HL-60/S4 (cell line): Measurements from ENCODE around the gene HAP1.
"Not testable (repeated sequence)": the region's sequence is repeated elsewhere in the genome, so short reads cannot be mapped to it uniquely, and the experiment has no call there.

Experiments
- in situ Hi-C: fragments of 300-500 bp; cut with MboI; formaldehyde crosslinking; loops from 2 replicates; pipeline ENCODE4 v1.14.3; 2022; ENCODE audit warnings: low sequenced_read_pairs

The HAP1 gene

GRCh38 chr17:41730479-41730878 is 4.0 kb downstream of the HAP1 start:
- in situ Hi-C loops = no loop called here

DNA sequence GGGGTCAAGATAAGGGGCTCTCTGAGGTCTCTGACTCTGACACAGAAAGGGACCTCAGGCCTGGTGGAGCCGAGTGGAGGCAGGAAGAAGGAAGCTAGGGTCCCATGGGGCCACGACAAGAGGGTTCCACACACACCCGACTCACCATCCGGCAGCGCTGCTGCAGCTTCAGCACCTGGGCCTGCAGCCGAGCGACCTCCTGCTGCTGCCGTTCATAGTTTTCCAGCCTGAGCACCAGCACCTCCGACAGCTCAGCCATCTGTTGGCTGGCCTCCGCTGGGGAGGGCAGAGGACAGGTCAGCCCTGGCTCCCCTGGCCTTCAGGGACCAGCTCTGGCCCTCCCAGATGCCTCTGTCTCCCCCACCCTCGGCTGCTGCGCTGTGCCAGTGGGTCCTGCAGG is 6.4 kb downstream of the HAP1 start:
- in situ Hi-C loops = no loop called here

GRCh38 chr17:41725134-41725533 is 9.3 kb downstream of the HAP1 start:
- in situ Hi-C loops = no loop called here

GRCh38 chr17:41724476-41725050 is 9.9 kb downstream of the HAP1 start:
- in situ Hi-C loops = no loop called here

- in situ Hi-C loops = no loop called here
Measured at GRCh38 chr17:41723801-41724475, 10.5 kb downstream of the HAP1 start.

- in situ Hi-C loops = no loop called here
Measured at GRCh38 chr17:41722231-41722630, 12.2 kb downstream of the HAP1 start.

DNA sequence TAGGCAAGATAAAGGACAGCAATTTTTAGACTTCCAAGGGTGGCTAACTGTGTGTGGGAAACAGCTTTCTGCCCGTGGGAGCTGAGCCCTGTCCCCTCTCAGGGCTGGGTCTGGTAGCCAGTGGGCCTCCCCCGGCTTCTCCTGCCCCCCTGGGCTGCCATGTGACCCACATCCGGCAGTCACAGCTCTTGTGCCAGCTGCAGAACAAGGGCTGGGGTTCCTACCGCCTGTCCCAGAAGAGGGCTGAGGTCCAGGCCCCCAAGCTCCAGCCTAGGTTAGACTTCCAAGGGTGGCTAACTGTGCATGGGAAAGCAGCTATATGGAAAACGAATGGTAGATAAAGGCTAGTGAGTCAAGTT is 16.2 kb downstream of the HAP1 start:
- in situ Hi-C loops = no loop called here

- in situ Hi-C loops = no loop called here
Measured at GRCh38 chr17:41717408-41718286, 16.8 kb downstream of the HAP1 start.

DNA sequence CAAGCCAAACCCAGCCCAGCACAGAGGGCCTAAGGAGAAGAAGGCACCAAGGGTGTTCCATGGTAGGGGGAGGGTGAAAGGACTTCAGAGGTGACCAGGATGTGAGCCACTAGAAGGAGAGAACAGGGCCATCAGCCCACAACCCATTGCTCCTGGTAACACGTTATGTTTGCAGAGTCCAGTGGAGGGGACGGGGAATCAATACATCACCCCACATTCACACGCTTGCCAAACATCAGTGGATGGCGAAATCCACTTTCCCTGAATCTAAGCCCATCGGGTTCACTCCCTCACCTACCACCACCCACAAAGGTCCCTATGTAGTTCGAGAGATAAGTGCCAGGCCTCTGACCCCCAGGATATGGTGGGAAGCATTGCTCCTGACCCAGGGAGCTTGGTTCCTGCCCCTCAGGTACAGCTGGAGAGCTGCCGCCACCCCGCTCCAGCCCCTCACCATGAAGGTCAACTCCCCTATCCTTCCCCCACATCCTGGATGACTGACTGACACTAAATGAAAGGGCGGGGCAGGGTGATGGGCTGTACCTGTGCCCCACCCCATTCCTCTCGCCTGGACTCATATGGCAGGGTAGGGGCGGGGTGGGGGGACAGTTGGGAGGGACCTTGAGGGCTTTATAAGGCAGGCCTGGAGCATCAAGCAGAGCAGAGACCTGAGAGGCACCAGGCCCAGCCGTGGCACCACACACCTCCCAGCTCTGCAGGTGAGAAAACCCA is 22.6 kb downstream of the HAP1 start, which contains the start of gene GAST:
Gene GAST, plus strand, starts transcription at position 663 of the 732 bp plus-strand sequence. CDS start 3,106 bp downstream, outside the sequence.
- in situ Hi-C loops = no loop called here

DNA sequence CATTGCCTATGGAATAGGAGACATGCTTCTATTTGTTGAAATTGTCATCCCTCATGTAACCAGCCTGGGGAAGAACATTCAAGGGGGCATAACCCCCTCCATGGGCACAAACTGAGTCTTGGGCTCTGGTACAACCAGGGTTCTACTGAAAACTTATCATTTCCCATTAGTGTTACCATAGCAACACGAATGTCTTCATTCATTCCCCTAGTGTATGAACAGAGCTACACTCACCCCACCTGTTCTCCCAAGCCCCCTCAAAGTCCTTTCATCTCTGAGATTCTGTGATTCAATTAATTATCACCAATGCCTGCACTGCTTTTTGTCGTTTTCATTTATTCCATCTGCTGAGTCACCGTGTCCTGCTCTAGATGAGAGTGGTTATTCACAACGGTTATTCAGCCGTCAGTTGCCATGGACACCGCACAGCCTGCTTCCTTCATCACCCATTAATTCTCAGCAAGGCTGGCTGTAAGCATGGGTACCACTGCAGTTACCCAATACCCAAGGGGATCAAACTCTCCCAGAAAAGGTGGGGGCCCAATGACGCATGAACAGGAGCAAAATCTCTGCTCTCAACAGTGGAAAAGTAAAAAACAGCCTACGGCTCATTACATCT is 23.9 kb downstream of the HAP1 start:
- in situ Hi-C loops = no loop called here

DNA sequence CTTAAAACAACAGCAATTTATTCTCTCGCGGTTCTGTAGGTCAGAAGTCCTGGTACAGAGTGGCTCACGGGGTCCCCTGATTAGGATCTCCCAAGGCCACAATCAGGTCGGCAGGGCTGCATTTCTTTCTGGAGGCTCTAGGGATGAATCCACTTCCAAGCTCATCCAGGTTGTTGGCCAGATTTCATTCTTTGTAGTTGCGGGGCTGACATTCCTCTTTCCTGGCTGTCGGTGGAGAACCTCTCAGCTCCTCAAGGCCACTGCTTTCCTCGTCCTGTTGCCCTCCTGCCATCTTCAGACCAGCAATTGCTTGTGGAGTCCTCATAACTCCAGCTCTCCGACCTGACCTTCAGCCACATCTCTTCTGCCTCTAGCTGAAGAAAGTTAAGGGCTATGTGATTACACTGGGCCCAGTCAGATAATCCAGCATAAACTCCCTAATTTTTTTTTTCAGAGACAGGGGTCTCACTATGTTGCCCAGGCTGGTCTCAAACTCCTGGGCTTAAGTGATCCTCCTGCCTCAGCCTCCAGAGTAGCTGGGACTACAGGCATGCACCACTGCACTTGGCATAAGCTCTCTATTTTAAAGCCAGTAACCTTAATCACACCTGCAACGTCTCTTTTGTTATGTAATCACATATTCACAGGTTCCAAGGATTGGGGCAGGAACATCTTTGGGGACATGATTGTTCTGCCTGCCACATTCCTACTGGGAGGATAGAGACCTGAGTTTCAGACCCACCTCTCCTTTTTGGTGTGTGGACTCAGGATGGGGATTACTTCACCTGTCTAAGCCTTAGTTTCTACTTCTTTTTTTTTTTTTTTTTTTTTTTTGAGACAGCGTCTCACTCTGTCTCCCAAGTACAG is 26.4 kb downstream of the HAP1 start:
- in situ Hi-C loops = no loop called here

DNA sequence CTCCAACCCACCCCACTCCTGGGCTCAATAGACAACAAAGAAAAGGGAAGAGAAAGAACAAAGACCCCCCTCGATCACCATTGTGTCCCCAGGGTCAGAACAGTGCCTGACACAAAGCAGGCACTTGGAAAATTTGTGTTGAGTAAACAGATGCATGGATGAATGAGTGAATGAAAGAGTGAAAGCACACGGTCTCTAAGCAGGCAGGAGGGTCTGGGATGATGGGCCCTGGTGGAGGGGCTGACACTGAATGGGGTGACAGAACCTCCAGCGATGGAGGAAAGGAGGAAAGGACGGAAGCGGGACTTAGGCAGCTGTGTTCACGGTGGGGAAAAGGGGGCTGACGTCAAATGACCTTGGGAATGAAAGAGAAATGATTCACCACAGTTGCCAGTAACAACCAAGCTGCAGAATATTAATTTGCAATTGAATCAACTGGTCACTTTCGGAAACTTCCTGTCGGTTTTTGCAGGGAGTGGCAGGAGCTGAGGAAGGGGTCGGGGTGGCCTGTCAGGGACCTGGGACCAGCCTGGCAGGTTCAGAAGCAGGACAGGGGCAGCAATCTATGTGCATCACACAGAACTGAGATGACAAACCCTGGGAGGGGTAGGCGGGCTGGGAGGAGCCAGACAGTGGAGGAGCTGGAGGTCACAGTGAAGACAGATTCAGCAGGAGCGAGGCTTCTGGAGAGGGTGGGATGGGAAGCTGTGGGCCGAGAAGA is 29.0 kb downstream of the HAP1 start:
- in situ Hi-C loops = no loop called here

GRCh38 chr17:41702712-41703111 is 31.7 kb downstream of the HAP1 start:
- in situ Hi-C loops = no loop called here

DNA sequence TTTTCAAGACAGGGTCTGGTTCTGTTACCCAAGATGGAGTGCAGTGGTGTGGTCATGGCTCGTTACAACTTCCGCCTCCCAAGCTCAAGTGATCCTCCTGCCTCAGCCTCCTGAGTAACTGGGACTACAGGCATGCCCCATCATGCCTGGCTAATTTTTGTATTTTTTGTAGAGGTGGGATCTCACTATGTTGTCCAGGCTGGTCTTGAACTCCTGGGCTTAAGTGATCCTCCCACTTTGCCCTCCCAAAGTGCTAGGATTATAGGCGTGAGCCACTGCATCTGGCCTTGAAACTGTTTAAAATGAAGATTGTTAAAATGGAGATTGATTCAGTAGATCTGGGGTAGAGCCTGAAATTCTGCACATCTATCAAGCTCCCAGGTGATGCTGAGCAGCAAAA is 33.6 kb downstream of the HAP1 start:
- in situ Hi-C loops = not testable (repeated sequence)

DNA sequence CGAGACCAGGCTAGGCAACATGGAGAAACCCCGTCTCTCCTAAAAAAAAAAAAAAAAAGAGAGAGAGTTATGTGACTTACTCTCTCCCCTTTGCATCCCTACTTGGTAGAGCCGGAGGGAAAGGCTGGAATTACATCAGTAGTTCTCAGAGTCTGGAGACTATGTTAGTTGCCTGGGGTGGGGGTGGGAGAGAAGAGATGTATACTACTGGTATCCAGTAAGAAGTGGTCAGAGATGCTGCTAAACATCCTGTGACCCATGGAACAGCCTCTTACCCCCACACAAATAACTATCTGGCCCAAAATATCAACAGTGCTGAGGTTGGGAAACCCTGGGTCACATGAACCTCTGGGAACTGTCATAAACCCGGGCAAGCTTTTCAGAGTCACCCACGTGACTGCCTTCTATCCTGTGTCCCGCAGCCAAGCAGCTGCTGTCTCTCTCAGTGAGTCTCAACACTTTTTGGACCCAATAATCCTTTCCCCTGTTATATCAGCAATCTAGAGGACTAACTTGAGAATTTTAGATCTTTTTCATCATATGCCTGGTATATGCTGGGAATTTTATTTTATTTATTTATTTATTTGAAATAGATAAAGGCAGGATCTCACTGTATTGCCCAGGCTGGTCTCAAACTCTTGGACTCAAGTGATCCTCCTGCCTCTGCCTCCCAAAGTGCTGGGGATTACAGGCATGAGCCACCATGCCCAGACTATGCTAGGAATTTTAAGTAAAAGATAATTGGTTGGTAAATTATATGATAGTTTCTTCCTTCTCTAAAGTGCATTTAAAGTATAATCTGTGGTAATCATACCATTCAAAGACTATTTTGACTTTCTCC is 37.1 kb downstream of the HAP1 start:
- in situ Hi-C loops = no loop called here

GRCh38 chr17:41695954-41696757 is 38.3 kb downstream of the HAP1 start:
- in situ Hi-C loops = no loop called here

DNA sequence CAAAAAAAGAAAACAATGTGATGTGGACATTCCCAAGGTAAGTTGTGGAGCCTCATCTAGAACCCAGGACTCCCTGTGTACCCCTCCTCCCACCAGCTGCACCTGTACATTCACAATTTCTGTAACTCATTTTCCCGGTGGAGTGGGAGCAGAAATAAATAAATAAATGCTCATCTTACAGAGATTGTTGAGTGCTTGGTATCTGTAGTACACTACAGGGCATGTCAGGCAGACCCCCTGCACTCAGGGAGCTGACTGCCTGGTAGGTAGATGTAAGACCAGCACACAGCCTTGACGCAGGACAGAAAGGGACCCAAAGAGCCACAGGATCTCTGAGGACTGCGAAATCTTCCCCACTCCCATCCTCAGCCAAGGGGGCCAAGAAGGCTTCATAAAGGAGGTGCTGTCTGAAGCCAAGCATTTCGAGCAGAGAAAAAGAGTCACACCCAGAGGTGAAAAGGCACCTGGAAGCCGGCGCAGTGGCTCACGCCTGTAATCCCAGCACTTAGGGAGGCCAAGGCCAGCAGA is 39.2 kb downstream of the HAP1 start:
- in situ Hi-C loops = no loop called here
